ENCODE measurements around the gene TRPM3. TPM values are rescaled to one million over a fixed set of nuclear protein-coding genes. Genes with fewer than 3 reads are reported as not detected.

TRPM3 gene
- total RNA-seq, 1 donor from 2014 or later: not detected

DNA sequence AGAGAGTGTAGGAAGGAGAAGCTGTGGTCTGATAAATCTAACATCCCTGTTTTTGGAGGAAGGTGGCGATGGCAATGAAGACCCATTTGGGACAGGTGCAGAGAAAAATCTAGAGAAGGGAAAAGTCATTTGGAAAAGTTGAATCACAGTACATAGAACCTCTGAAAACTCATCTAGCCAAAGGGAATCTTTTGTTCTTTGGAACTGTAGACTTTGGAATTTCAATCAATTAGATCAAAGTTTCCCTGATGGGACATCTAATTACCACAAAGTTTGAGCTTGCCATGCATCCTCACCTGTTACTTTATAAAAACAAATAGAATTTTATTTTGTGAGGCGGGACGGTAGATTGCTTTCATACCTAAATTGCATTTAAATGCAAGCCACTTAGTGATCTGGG, 294.9 kb downstream of the TRPM3 start:
- no peak overlapping the region for H3K27ac Mint-ChIP-seq
- H3K4me1 Mint-ChIP-seq: no peaks in the 10 kb centered on the region
- DNase-seq: no peak
- no peaks in the 10 kb centered on the region for H3K36me3 Mint-ChIP-seq (ENCODE audit: low read depth)
- peaks cover 1% of the 10 kb centered on the region for H3K27me3 Mint-ChIP-seq
- H3K4me3 Mint-ChIP-seq: no peak overlapping the region
- intact Hi-C loops (cut with micrococcal nuclease): no loop called here
- no peaks in the 10 kb centered on the region for H3K9me3 Mint-ChIP-seq

DNA sequence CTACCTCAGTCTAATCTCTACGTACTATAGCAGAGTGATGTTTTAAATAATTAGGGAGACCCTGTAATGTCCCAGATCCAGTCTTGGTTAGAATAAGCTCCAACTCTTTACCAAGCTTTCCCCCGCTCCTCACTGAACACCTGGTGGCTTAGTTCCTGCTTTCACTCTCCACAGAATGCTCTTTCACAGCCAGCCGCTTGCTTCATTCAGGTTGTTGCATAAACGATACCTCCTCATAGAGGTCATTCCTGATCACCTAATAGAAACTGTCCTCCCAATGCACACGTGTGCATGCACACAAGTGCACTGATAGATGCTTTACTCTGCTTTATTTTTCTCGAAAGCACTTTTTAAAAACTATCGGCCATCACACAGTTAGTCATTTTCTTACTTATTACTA, 298.1 kb downstream of the TRPM3 start:
- Mint-ChIP-seq H3K27me3 (no peaks in the 10 kb centered on the region), H3K9me3 (no peaks in the 10 kb centered on the region), H3K4me1 (no peaks in the 10 kb centered on the region), H3K27ac (no peak overlapping the region), H3K36me3 (ENCODE audit: low read depth) (no peaks in the 10 kb centered on the region), H3K4me3 (no peak overlapping the region)
- intact Hi-C loops (cut with micrococcal nuclease): no loop called here
- no peak for DNase-seq

DNA sequence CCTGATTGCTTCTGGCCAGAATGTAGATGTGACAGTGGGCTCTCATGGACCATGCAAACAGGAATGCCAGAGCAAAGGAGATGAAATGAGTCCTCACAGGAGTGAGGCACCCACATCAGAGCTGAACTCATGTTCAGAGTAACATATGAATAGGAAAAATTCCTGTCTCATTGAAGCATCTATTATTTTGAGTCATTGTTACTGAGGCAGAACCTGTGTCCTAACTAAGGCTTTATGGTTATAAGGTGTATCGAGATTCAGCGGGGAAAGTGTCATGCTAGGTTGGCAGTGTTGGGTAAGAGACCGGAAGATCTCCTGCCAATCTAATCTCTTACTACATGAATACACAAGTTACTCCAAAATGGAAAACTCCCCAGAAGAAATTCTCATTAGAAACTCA, 304.1 kb downstream of the TRPM3 start:
- Mint-ChIP-seq H3K4me3 (no peak overlapping the region), H3K27me3 (peaks cover 2% of the 10 kb centered on the region), H3K9me3 (no peaks in the 10 kb centered on the region), H3K4me1 (no peaks in the 10 kb centered on the region), H3K27ac (no peak overlapping the region), H3K36me3 (ENCODE audit: low read depth) (no peaks in the 10 kb centered on the region)
- intact Hi-C loops (cut with micrococcal nuclease): no loop called here
- DNase-seq: no peak

DNA sequence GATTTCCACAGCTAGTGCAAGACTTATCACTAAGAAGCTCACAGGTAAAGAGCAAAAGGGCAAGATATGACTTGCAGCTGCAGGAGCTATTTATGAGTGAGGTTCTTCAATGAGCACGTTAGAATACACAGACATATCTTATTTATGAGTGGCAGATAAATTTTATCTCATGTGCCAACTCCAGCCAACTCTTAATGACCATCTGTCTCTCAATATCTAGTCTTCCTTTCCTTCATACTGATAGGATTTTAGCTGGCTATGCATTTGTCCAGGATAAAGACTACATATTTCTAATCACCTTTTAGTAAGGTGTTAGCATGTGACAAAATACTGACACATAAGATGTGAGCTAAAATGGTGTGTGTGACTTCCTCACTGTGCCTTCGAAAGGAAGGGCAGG, 304.5 kb downstream of the TRPM3 start:
- no peak for DNase-seq
- Mint-ChIP-seq H3K9me3 (no peaks in the 10 kb centered on the region), H3K4me1 (no peaks in the 10 kb centered on the region), H3K27me3 (peaks cover 2% of the 10 kb centered on the region), H3K36me3 (ENCODE audit: low read depth) (no peaks in the 10 kb centered on the region), H3K27ac (no peak overlapping the region), H3K4me3 (no peak overlapping the region)
- intact Hi-C loops (cut with micrococcal nuclease): no loop called here

DNA sequence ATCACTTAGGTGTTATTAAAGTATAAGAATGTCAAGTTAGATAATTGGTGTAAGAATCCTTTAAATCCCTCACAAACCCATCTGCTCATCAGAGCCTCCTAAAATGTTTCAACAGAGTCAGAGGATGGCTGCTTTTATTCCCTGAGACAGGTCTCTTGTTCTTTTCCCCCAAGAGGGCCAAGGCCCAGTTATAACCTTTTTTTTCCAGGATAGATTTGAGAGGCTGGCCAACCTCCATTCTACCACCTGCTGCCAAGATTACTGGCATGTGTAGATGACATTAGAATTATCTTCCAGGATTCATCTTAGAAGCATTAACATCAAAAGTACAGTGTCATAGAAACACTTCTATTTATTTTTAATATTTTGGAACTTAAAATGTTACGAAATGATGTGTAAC, 305.1 kb downstream of the TRPM3 start:
- intact Hi-C loops (cut with micrococcal nuclease): no loop called here
- no peak overlapping the region for H3K27ac Mint-ChIP-seq
- H3K36me3 Mint-ChIP-seq (ENCODE audit: low read depth): no peaks in the 10 kb centered on the region
- no peaks in the 10 kb centered on the region for H3K9me3 Mint-ChIP-seq
- no peak overlapping the region for H3K4me3 Mint-ChIP-seq
- no peak for DNase-seq
- H3K4me1 Mint-ChIP-seq: no peaks in the 10 kb centered on the region
- H3K27me3 Mint-ChIP-seq: peaks cover 2% of the 10 kb centered on the region

DNA sequence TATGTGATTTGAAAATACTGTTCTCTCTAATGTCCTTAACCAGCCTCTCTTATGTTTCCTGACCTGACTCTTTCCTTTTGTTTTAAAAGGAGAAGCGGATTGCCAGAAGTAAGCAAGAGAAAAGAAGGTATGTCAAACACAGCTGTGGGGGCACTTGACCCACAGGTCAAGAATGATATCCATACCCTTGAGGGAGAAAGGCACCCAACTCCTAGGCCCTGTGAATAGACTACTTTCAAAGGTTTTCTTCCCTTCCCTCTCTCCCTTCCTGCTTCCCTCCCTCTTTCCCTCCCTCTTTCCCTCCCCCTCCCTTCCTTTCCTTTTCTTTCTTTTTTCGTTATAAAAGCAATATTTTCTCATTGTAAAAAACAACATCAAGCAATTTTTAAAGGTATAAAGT, 306.8 kb downstream of the TRPM3 start:
- intact Hi-C loops (cut with micrococcal nuclease): no loop called here
- Mint-ChIP-seq H3K9me3 (no peaks in the 10 kb centered on the region), H3K27me3 (peaks cover 2% of the 10 kb centered on the region), H3K4me3 (no peak overlapping the region), H3K27ac (no peak overlapping the region), H3K36me3 (ENCODE audit: low read depth) (no peaks in the 10 kb centered on the region), H3K4me1 (no peaks in the 10 kb centered on the region)
- DNase-seq: no peak

DNA sequence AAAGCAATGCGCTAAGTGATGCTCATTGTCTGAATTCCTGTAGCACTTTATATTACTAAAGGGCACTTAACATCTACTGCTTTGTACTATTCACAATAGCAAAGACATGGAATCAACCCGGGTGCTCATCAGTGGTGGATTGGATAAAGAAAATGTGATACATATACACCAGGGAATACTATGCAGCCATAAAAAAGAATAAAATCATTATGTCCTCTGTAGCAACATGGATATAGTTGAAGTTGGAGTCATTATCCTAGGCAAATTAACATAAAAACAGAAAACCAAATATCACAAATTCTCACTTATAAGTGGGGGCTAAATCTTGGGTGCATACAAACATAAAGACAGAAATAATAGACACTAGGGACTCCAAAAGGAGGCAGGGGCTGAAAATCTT, 308.3 kb downstream of the TRPM3 start:
- peaks cover 2% of the 10 kb centered on the region for H3K27me3 Mint-ChIP-seq
- H3K4me3 Mint-ChIP-seq: no peak overlapping the region
- no peak for DNase-seq
- intact Hi-C loops (cut with micrococcal nuclease): no loop called here
- H3K4me1 Mint-ChIP-seq: no peaks in the 10 kb centered on the region
- no peaks in the 10 kb centered on the region for H3K36me3 Mint-ChIP-seq (ENCODE audit: low read depth)
- H3K27ac Mint-ChIP-seq: no peak overlapping the region
- no peaks in the 10 kb centered on the region for H3K9me3 Mint-ChIP-seq

DNA sequence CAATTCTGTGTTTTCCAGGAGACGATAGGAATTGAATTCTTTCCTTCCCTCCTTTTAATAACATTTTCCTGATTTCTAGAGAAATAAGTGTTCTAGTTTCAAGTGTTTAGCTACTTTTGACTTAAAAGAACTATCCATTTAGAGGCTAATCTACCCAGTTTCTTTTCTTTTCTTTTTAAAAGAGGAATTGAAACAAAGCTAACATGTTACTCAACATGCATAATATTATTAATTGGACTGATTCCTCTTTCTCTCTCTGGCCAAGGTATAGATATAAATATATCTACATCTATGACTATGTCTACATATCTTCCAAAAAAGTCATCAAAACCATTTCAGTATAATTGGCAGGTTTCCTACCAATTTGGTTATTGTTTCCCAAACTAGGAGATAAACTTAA, 309.8 kb downstream of the TRPM3 start:
- DNase-seq: no peak
- Mint-ChIP-seq H3K4me3 (no peak overlapping the region), H3K27ac (no peak overlapping the region), H3K4me1 (no peaks in the 10 kb centered on the region), H3K27me3 (peaks cover 2% of the 10 kb centered on the region), H3K36me3 (ENCODE audit: low read depth) (no peaks in the 10 kb centered on the region), H3K9me3 (no peaks in the 10 kb centered on the region)
- intact Hi-C loops (cut with micrococcal nuclease): no loop called here

DNA sequence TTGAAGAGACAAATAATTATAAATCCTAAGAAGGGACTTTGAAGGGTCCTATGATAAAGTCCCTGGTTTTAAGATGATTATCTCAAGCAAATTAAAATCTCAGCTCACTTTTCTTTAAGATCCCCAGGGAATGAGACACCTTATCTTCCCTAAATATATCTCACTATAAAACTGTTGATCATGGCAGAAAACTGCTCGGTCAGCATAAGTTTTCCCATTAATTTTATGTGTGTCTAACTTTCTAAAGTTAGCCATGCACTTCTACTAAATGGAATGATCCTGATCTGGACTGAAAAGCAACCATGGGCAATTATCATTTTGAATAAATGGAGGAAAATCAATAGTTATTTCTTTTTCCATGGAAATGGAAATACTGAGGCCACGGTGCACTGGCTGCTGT, 314.5 kb downstream of the TRPM3 start:
- H3K9me3 Mint-ChIP-seq: no peaks in the 10 kb centered on the region
- intact Hi-C loops (cut with micrococcal nuclease): no loop called here
- DNase-seq: no peak
- H3K27me3 Mint-ChIP-seq: no peaks in the 10 kb centered on the region
- no peaks in the 10 kb centered on the region for H3K36me3 Mint-ChIP-seq (ENCODE audit: low read depth)
- no peak overlapping the region for H3K4me3 Mint-ChIP-seq
- no peaks in the 10 kb centered on the region for H3K4me1 Mint-ChIP-seq
- H3K27ac Mint-ChIP-seq: no peak overlapping the region

DNA sequence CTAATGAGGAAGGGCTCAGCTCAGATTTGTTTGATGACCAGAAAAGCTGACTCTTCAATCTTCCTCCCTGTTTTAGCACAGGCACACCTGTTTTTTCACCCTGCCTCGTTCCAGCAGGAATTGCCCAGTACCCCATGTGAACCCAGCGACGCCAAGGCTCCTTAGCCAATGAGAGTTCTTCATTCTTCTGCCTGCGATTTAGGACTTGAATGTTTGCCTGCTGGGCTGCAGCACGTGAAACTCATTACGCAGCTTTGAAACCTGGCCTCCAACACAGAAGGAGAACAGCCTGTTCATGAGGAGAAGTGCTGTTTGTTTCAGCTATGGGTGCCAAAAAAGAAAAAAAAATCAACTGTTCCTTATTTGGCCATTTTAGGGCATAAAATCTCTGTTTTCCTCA, 315.5 kb downstream of the TRPM3 start:
- Mint-ChIP-seq H3K27me3 (no peaks in the 10 kb centered on the region), H3K9me3 (no peaks in the 10 kb centered on the region), H3K4me3 (no peak overlapping the region), H3K4me1 (no peaks in the 10 kb centered on the region), H3K27ac (no peak overlapping the region), H3K36me3 (ENCODE audit: low read depth) (no peaks in the 10 kb centered on the region)
- DNase-seq: no peak
- intact Hi-C loops (cut with micrococcal nuclease): no loop called here

DNA sequence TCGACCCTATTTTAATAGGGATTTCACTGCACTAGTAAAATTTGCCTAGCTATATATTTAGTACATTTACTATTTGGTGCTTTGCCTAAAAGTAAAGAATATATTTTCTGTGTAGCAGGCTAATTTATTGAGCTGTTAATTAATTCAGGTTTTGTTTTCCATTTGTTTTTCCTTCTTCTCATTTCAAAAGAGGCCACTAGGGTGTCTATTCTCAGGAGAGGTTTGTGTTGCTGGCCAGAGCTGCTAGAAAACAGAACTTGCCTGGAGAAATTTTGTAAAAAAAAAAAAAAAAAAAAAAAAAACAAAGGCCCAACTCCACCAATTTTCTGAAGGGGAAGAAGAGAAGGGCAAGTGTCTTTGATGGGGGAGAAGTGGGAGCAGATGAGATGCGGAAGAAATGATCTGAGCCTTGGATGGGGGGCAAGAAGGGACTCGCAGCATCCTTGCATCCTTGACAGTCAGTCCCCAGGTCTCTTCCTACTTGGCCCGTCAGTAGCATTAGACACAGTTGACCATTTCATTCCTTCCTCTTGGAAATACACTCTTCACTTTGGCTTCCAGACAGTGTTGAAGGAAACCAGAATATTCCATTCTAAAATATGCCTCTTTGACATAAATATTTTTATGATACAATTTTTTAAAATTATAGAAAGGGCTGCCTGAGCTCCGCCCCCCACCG, 318.5 kb downstream of the TRPM3 start:
- Mint-ChIP-seq H3K27me3 (no peaks in the 10 kb centered on the region), H3K36me3 (ENCODE audit: low read depth) (no peaks in the 10 kb centered on the region), H3K9me3 (no peaks in the 10 kb centered on the region), H3K4me3 (no peak overlapping the region), H3K27ac (no peak overlapping the region), H3K4me1 (no peaks in the 10 kb centered on the region)
- no peak for DNase-seq
- intact Hi-C loops (cut with micrococcal nuclease): no loop called here

DNA sequence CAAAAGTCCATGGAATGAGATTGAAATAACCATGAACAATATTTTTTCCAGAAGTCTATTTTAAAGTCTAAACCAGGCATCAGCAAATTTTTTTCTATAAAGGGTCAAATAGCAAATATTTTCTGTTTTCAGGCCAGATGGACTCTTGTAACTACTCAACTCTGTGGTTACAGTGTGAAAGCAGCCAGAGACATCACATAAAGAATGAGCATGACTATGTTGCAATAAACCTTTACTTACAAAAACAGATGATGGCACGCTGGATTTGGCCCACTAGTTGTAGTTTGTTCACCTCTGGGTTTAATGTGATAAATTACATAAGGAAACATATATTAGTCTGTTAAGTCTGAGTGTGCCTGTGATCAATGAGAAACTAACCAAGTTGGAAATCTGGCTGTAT, 319.2 kb downstream of the TRPM3 start:
- H3K4me3 Mint-ChIP-seq: no peak overlapping the region
- H3K9me3 Mint-ChIP-seq: no peaks in the 10 kb centered on the region
- DNase-seq: no peak
- H3K27ac Mint-ChIP-seq: no peak overlapping the region
- H3K4me1 Mint-ChIP-seq: no peaks in the 10 kb centered on the region
- no peaks in the 10 kb centered on the region for H3K36me3 Mint-ChIP-seq (ENCODE audit: low read depth)
- intact Hi-C loops (cut with micrococcal nuclease): no loop called here
- H3K27me3 Mint-ChIP-seq: no peaks in the 10 kb centered on the region

DNA sequence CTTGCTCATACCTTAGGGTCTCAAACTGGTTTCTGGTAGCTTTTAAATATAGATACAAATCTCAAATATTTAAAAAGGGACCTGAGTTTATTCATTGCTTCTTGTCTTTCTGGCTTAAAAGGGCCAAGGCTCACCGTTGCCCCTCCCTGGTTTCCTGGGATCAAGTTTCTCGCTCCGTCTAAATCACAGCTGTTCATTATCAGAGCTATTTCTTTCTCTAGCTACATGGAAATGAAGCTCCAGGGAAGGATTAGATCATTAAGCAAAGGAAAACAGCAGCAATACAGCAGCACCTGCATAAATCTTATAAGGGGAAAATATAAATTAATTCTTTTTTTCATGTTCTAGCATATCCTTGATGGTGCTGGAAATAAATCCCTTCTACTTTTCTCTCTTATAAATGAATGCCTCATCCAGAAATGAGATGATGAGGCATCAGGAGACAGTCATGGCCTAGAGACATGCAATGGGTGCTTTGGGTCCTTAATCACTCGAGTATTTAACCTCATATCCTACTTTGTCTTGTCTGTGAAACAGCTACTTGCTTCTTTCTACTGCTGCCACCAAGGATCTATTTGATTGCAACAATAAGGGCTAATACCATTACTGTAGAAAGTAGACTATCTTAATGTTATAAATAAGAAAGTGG, 320.1 kb downstream of the TRPM3 start:
- intact Hi-C loops (cut with micrococcal nuclease): no loop called here
- no peaks in the 10 kb centered on the region for H3K9me3 Mint-ChIP-seq
- DNase-seq: no peak
- no peak overlapping the region for H3K27ac Mint-ChIP-seq
- H3K36me3 Mint-ChIP-seq (ENCODE audit: low read depth): no peaks in the 10 kb centered on the region
- H3K27me3 Mint-ChIP-seq: no peaks in the 10 kb centered on the region
- no peaks in the 10 kb centered on the region for H3K4me1 Mint-ChIP-seq
- H3K4me3 Mint-ChIP-seq: no peak overlapping the region

DNA sequence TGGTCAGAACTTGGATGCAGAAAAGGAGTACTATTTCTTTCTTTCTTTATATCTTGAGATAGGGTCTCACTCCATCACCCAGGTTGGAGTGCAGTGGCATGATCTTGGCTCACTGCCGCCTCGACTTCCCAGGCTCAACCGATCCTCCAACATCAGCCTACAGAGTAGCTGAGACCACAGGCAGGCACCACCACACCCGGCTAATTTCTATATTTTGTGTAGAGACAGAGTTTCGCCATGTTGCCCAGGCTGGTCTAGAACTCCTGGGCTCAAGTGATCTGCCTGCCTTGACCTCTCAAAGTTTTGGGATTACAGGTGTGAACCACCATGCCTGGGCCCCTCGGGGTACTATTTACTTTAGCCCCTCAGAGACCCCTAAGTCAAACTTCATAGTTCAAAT, 323.4 kb downstream of the TRPM3 start:
- H3K4me1 Mint-ChIP-seq: no peaks in the 10 kb centered on the region
- intact Hi-C loops (cut with micrococcal nuclease): no loop called here
- no peaks in the 10 kb centered on the region for H3K9me3 Mint-ChIP-seq
- H3K27me3 Mint-ChIP-seq: no peaks in the 10 kb centered on the region
- DNase-seq: no peak
- no peak overlapping the region for H3K27ac Mint-ChIP-seq
- H3K36me3 Mint-ChIP-seq (ENCODE audit: low read depth): no peaks in the 10 kb centered on the region
- no peak overlapping the region for H3K4me3 Mint-ChIP-seq

DNA sequence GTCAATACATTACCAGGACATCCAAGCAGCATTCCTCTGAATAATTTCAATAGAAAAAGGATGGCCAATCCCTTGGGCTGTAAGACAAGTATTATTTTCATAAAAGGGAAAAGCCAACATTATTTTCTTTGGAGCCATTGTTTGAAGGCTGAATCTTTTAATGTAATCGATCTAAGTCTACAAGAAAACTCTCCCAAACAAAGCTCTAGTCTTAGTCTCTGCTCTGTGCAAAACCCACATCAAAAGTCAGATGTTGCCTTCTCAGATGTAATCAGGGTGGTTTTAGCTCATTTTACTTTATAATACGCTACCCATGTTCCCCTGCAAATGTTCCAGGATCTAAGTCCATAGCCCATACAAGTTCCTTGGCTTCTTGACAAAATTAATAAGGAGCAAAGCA, 325.6 kb downstream of the TRPM3 start:
- no peaks in the 10 kb centered on the region for H3K4me1 Mint-ChIP-seq
- intact Hi-C loops (cut with micrococcal nuclease): no loop called here
- DNase-seq: no peak
- H3K27ac Mint-ChIP-seq: no peak overlapping the region
- H3K27me3 Mint-ChIP-seq: no peaks in the 10 kb centered on the region
- H3K36me3 Mint-ChIP-seq (ENCODE audit: low read depth): no peaks in the 10 kb centered on the region
- no peak overlapping the region for H3K4me3 Mint-ChIP-seq
- H3K9me3 Mint-ChIP-seq: no peaks in the 10 kb centered on the region
